AG04450 (cell line): ENCODE data around the gene RBM43. TPM values are rescaled to one million over a fixed set of nuclear protein-coding genes. Genes with fewer than 3 reads are reported as not detected.
"Not testable (repeated sequence)": the region's sequence is repeated elsewhere in the genome, so short reads cannot be mapped to it uniquely, and the experiment has no call there.

Experiments
- CTCF ChIA-PET: fragments of 300-600, 350-600 bp; formaldehyde crosslinking; extraction: SDS; loops from one replicate; lab custom pipeline; 2022; ENCODE audit warnings: antibody characterized with exemption, inconsistent platforms; lab: Charles Lee
- POLR2A ChIA-PET: fragments of 350-600 bp; formaldehyde crosslinking; extraction: SDS; loops from one replicate; lab custom pipeline; 2021; ENCODE audit warnings: antibody characterized with exemption, inconsistent platforms; lab: Yijun Ruan, JAX
- DNase-seq: peaks from one replicate; pipeline ENCODE4 v3.0.0-alpha.2; 2011; ENCODE audit warnings: low read depth, low spot score
- H3K27ac ChIP-seq: one replicate; pipeline ENCODE4 v1.5.1; 2012; ENCODE audit warnings: low read depth, low read length, control low read depth
- H3K27me3 ChIP-seq: one replicate; pipeline ENCODE4 v1.6.0; 2012; ENCODE audit warnings: low read length; ENCODE audit not compliant: control insufficient read depth, insufficient read depth
- H3K4me3 ChIP-seq: 2 replicates; pipeline ENCODE4 v1.5.1; 2011; ENCODE audit warnings: mild to moderate bottlenecking, low read depth, low read length, control low read depth
- H3K9me3 ChIP-seq: 2 replicates; pipeline ENCODE4 v1.5.1; 2012; ENCODE audit warnings: low read length; ENCODE audit not compliant: control insufficient read depth, insufficient read depth
- CTCF ChIP-seq: IDR thresholded peaks from 2 replicates; pipeline ENCODE4 v1.5.1; 2011; ENCODE audit warnings: low read depth, low read length, control low read depth, inconsistent platforms
- polyA plus RNA-seq: library from polyadenylated mRNA; depleted of rRNA; stranded (reverse); fragments of >200 nt; gene quantifications from 2 replicates; pipeline ENCODE4 v1.2.3, GENCODE V29; 2011

RBM43 gene
- polyA plus RNA-seq, 1 experiment, result 19.2 TPM

GRCh38 chr2:151237422-151238025 lies 24.1 kb downstream of the RBM43 start:
- TF ChIP-seq CTCF, result no peak
- ChIA-PET POLR2A (no interaction called here), CTCF (interaction anchor here (1.6 to 3.1 kb wide), 4 partner anchors 13 to 1639 kb away, joined by 5 to 18 read pairs (median 6); no protein-coding TSS in a partner anchor)
- no peak for DNase-seq
- Histone ChIP-seq H3K27me3 (no peaks in the 10 kb centered on the region), H3K27ac (no peak overlapping the region), H3K4me3 (no peak overlapping the region), H3K9me3 (no peaks in the 10 kb centered on the region)

- H3K4me3 ChIP-seq, H3K27me3 ChIP-seq, H3K9me3 ChIP-seq, CTCF ChIA-PET, DNase-seq, H3K27ac ChIP-seq, POLR2A ChIA-PET: not testable (repeated sequence)
Measured at GRCh38 chr2:151233760-151234159, 27.9 kb downstream of the RBM43 start.

- H3K27ac ChIP-seq, POLR2A ChIA-PET, H3K9me3 ChIP-seq, H3K27me3 ChIP-seq, CTCF ChIA-PET, H3K4me3 ChIP-seq, DNase-seq: not testable (repeated sequence)
Measured at GRCh38 chr2:151233288-151233687, 28.4 kb downstream of the RBM43 start.

- no peak for DNase-seq
- no peak for TF ChIP-seq CTCF
- Histone ChIP-seq H3K4me3 (no peak overlapping the region), H3K27ac (no peak overlapping the region), H3K27me3 (no peaks in the 10 kb centered on the region), H3K9me3 (no peaks in the 10 kb centered on the region; the same call in 1 of the 2 replicates)
- CTCF ChIA-PET, result interaction anchor here (0.6 to 0.9 kb wide), 2 partner anchors 8 to 179 kb away, joined by 3 to 4 read pairs; no protein-coding TSS in a partner anchor
- POLR2A ChIA-PET, result no interaction called here
Measured at GRCh38 chr2:151230627-151231140, 31.0 kb downstream of the RBM43 start.

- no peak for DNase-seq
- no peak overlapping the region for H3K4me3 ChIP-seq
- H3K27ac ChIP-seq, result no peak overlapping the region
- ChIA-PET CTCF (interaction anchor here (1.7 kb wide), 1 partner anchor 10 kb away, joined by 6 read pairs; no protein-coding TSS in a partner anchor), POLR2A (no interaction called here)
- H3K27me3 ChIP-seq, result no peaks in the 10 kb centered on the region
- TF ChIP-seq CTCF, result no peak
- H3K9me3 ChIP-seq, result no peaks in the 10 kb centered on the region; the same call in 1 of the 2 replicates
Measured at GRCh38 chr2:151228847-151229512, 32.7 kb downstream of the RBM43 start.

GRCh38 chr2:151217343-151217742 lies 44.3 kb downstream of the RBM43 start:
- ChIA-PET CTCF (no interaction called here), POLR2A (no interaction called here)
- Histone ChIP-seq H3K9me3 (no peaks in the 10 kb centered on the region), H3K4me3 (no peak overlapping the region), H3K27ac (no peak overlapping the region), H3K27me3 (no peaks in the 10 kb centered on the region)
- DNase-seq, result no peak
- TF ChIP-seq CTCF, result no peak
